Stomach (tissue), 4 donors: Measurements from ENCODE around the gene UGT1A6.

Experiments used
- CTCF ChIP-seq, 7 experiments: fragments of 450-650 bp in 4 of 7; fragments of 200-600 bp in 3 of 7; sonication (generic) in 3 of 7; IDR thresholded peaks; one replicate each; pipeline ENCODE4 v1.5.1; 2016 to 2019; ENCODE audit warnings: antibody characterized with exemption in 7 of 7, control low read depth in 2 of 7, mild to moderate bottlenecking in 1 of 7
- POLR2A ChIP-seq, 4 donors: fragments of 450-650 bp; IDR thresholded peaks; one replicate each; pipeline ENCODE4 v1.6.1; 2016; ENCODE audit warnings: antibody characterized with exemption in 4 of 4, control low read depth in 2 of 4, mild to moderate bottlenecking in 1 of 4, moderate library complexity in 1 of 4

GRCh38 chr2:233819884-233820773 is 127.4 kb downstream of the UGT1A6 start:
- no peak for TF ChIP-seq CTCF (IDR thresholded peaks at IDR 0.05)
- no peak for TF ChIP-seq POLR2A (IDR thresholded peaks at IDR 0.05)
